NT2/D1 (cell line): ENCODE measurements around the gene AHSG.
"Not testable (repeated sequence)": the region's sequence is repeated elsewhere in the genome, so short reads cannot be mapped to it uniquely, and the experiment has no call there.

Experiments
- DNase-seq: peaks from one replicate; pipeline ENCODE4 v3.0.0-alpha.2; 2011; ENCODE audit warnings: low read depth, low spot score
- H3K27me3 ChIP-seq: 2 replicates; pipeline ENCODE4 v1.6.0; 2011; ENCODE audit warnings: mild to moderate bottlenecking; ENCODE audit not compliant: insufficient read length, insufficient read depth
- H3K36me3 ChIP-seq: 2 replicates; pipeline ENCODE4 v1.6.1; 2011; ENCODE audit warnings: mild to moderate bottlenecking, low read length, mixed read lengths; ENCODE audit not compliant: insufficient read depth, insufficient read length
- H3K4me1 ChIP-seq: 2 replicates; pipeline ENCODE4 v1.5.1; 2011; ENCODE audit not compliant: insufficient read depth, insufficient read length
- H3K4me3 ChIP-seq: 2 replicates; pipeline ENCODE4 v1.5.1; 2011; ENCODE audit warnings: low read depth; ENCODE audit not compliant: insufficient read length
- H3K9ac ChIP-seq: 2 replicates; pipeline ENCODE4 v1.6.0; 2011; ENCODE audit warnings: low read depth; ENCODE audit not compliant: insufficient read length
- H3K9me3 ChIP-seq: 2 replicates; pipeline ENCODE4 v1.5.1; 2011; ENCODE audit warnings: mild to moderate bottlenecking, low read length; ENCODE audit not compliant: insufficient read depth
- SUZ12 ChIP-seq: IDR thresholded peaks from 2 replicates; pipeline ENCODE4 v1.6.1; 2011; ENCODE audit not compliant: insufficient read length, insufficient read depth; ENCODE audit errors: extremely low read depth
- YY1 ChIP-seq: IDR thresholded peaks from 2 replicates; pipeline ENCODE4 v1.6.1; 2011; ENCODE audit not compliant: insufficient read length, insufficient read depth
- ZNF274 ChIP-seq: IDR thresholded peaks from 2 replicates; pipeline ENCODE4 v1.6.1; 2011; ENCODE audit warnings: mild to moderate bottlenecking, low read depth, low read length

The AHSG gene

GRCh38 chr3:186570941-186571643, 41.8 kb upstream of the AHSG start:
- Histone ChIP-seq H3K36me3 (peaks cover 45% of the 10 kb centered on the region), H3K9ac (peak overlapping the region; percentile 92), H3K4me3 (peak overlapping the region; percentile 92), H3K4me1 (no peaks in the 10 kb centered on the region), H3K27me3 (no peaks in the 10 kb centered on the region), H3K9me3 (no peaks in the 10 kb centered on the region)
- TF ChIP-seq ZNF274 (no peak), YY1 (no peak)
- DNase-seq: no peak

- no peak for TF ChIP-seq SUZ12
- TF ChIP-seq ZNF274: no peak
- no peak for TF ChIP-seq YY1
- no peaks in the 10 kb centered on the region for H3K9me3 ChIP-seq
- no peak overlapping the region for H3K9ac ChIP-seq
- H3K4me1 ChIP-seq: no peaks in the 10 kb centered on the region
- peaks cover 50% of the 10 kb centered on the region for H3K36me3 ChIP-seq
- H3K4me3 ChIP-seq: peak overlapping the region; percentile 92
- H3K27me3 ChIP-seq: no peaks in the 10 kb centered on the region
- no peak for DNase-seq
Measured at GRCh38 chr3:186571644-186572013, 41.2 kb upstream of the AHSG start.

- H3K36me3 ChIP-seq: peaks cover 96% of the 10 kb centered on the region
- no peak overlapping the region for H3K4me3 ChIP-seq
- no peak overlapping the region for H3K9ac ChIP-seq
Measured at GRCh38 chr3:186577521-186577920, 35.3 kb upstream of the AHSG start.

GRCh38 chr3:186580785-186581184, 32.1 kb upstream of the AHSG start:
- Histone ChIP-seq H3K9ac (no peak overlapping the region), H3K4me3 (no peak overlapping the region), H3K36me3 (peaks cover 95% of the 10 kb centered on the region), H3K9me3 (no peaks in the 10 kb centered on the region), H3K27me3 (no peaks in the 10 kb centered on the region), H3K4me1 (no peaks in the 10 kb centered on the region)
- no peak for DNase-seq
- TF ChIP-seq ZNF274 (no peak), YY1 (no peak), SUZ12 (no peak)

More at GRCh38 chr3:186577521-186577920, 35.3 kb upstream of the AHSG start:
- H3K4me1 ChIP-seq: no peaks in the 10 kb centered on the region
- no peak for DNase-seq
- H3K9me3 ChIP-seq: no peaks in the 10 kb centered on the region
- TF ChIP-seq SUZ12 (no peak), YY1 (no peak)
- H3K27me3 ChIP-seq: no peaks in the 10 kb centered on the region

GRCh38 chr3:186582541-186582940, 30.3 kb upstream of the AHSG start:
- Histone ChIP-seq H3K9me3 (no peaks in the 10 kb centered on the region), H3K4me1 (no peaks in the 10 kb centered on the region), H3K9ac (no peak overlapping the region), H3K36me3 (peaks cover 82% of the 10 kb centered on the region), H3K27me3 (no peaks in the 10 kb centered on the region), H3K4me3 (no peak overlapping the region)
- TF ChIP-seq YY1 (no peak), SUZ12 (no peak), ZNF274 (no peak)
- DNase-seq: no peak

GRCh38 chr3:186583831-186584230, 29.0 kb upstream of the AHSG start:
- Histone ChIP-seq H3K9me3 (no peaks in the 10 kb centered on the region), H3K4me1 (no peaks in the 10 kb centered on the region), H3K36me3 (peaks cover 75% of the 10 kb centered on the region), H3K9ac (no peak overlapping the region), H3K27me3 (no peaks in the 10 kb centered on the region), H3K4me3 (no peak overlapping the region)
- TF ChIP-seq ZNF274 (no peak), YY1 (no peak), SUZ12 (no peak)
- no peak for DNase-seq

- DNase-seq, H3K27me3 ChIP-seq, H3K4me3 ChIP-seq, H3K4me1 ChIP-seq, H3K9me3 ChIP-seq, H3K9ac ChIP-seq: not testable (repeated sequence)
- H3K36me3 ChIP-seq: peaks cover 53% of the 10 kb centered on the region
Measured at GRCh38 chr3:186586245-186586644, 26.6 kb upstream of the AHSG start.

- Histone ChIP-seq H3K4me3 (no peak overlapping the region), H3K27me3 (no peaks in the 10 kb centered on the region), H3K9ac (no peak overlapping the region), H3K9me3 (no peaks in the 10 kb centered on the region), H3K36me3 (peaks cover 43% of the 10 kb centered on the region), H3K4me1 (no peaks in the 10 kb centered on the region)
- TF ChIP-seq ZNF274 (no peak), SUZ12 (no peak), YY1 (no peak)
- no peak for DNase-seq
Measured at GRCh38 chr3:186587183-186587582, 25.7 kb upstream of the AHSG start.
